ENCODE measurements around the gene GBP6. TPM values are rescaled to one million over a fixed set of nuclear protein-coding genes. Genes with fewer than 3 reads are reported as not detected.

The GBP6 gene, protein sequence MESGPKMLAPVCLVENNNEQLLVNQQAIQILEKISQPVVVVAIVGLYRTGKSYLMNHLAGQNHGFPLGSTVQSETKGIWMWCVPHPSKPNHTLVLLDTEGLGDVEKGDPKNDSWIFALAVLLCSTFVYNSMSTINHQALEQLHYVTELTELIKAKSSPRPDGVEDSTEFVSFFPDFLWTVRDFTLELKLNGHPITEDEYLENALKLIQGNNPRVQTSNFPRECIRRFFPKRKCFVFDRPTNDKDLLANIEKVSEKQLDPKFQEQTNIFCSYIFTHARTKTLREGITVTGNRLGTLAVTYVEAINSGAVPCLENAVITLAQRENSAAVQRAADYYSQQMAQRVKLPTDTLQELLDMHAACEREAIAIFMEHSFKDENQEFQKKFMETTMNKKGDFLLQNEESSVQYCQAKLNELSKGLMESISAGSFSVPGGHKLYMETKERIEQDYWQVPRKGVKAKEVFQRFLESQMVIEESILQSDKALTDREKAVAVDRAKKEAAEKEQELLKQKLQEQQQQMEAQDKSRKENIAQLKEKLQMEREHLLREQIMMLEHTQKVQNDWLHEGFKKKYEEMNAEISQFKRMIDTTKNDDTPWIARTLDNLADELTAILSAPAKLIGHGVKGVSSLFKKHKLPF
- under 1 TPM in 1 of 2 donors, not detected in 1; 0.08 TPM for total RNA-seq
- under 1 TPM in 1 of 2 donors, not detected in 1; 0.05 TPM for polyA plus RNA-seq

DNA sequence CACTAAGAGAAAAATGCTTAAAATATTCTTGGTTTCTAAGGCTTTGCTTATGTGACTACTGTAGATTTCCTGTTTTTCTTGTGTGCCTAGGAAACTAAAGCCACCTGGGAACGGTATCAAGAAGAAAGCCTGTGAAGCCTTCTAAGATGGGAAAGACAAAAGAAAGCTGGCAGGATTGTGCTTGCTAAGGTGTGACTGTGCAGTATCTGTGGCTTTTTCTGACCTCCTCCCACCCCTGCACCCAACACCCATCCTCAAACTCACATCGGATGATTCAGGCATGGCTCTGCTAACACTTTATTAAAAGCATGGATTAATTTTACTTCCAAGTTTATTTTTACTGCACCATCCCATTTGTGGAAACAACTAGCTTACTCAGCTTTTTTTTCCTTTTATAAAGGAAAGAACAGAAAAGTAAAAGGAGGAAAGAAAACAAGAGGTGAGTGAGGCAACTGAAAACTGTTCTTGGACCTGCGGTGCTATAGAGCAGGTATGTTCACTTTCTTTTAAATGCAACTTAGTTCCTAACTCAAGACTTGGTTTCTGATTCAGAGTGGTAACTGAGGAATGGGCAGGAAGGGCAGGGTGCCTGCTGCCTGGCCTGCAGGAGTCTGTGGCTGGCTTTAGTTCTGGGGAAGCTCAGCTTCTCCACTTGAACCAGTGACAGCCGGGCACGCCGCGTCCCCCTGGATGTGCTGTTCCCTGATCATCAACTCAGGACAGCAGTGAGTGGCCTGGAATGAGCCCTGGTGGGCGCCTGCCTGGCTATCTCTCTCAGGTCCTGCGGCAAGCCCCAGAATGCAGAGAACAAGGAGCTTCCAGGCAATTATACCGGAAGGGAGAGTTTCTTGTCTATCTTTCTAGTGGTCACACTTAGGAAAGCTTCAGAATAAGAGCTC, at the start of gene GBP6:
Gene GBP6 (plus strand): TSS at position 422 of the 899 bp plus-strand sequence. CDS start 4,493 bp downstream, outside the sequence.
- Histone ChIP-seq H3K9ac (ENCODE audit: low read depth in 1 of 2, low read length in 2 of 2) (no peak within 1 kb of the TSS), H3K4me3 (ENCODE audit: low read depth in 1 of 3, low read length in 3 of 3) (no peak within 1 kb of the TSS), H3K36me3 (ENCODE audit: control insufficient read depth in 4 of 4, insufficient read depth in 3 of 4, low read depth in 1 of 4, low read length in 3 of 4) (no peaks in the 10 kb centered on the region), H3K27ac (ENCODE audit: low read depth in 1 of 2, low read length in 2 of 2) (no peak within 1 kb of the TSS), H3K9me3 (ENCODE audit: control insufficient read depth in 4 of 4, low read length in 3 of 4) (no peaks in the 10 kb centered on the region), H3K27me3 (ENCODE audit: control insufficient read depth in 4 of 4, insufficient read depth in 4 of 4, low read length in 3 of 4) (no peaks in the 10 kb centered on the region), H3K4me1 (ENCODE audit: control insufficient read depth in 4 of 4, insufficient read depth in 4 of 4, low read length in 3 of 4) (peaks cover 0 to 2% (median under 1%) of the 10 kb centered on the region in 4 donors)
- no peak for TF ChIP-seq HNF4G (IDR thresholded peaks at IDR 0.05)
- TF ChIP-seq HNF4A (conservative IDR thresholded peaks at IDR 0.05), result no peak
- TF ChIP-seq JUND (IDR thresholded peaks at IDR 0.05), result no peak
- TF ChIP-seq, protein P1, sequence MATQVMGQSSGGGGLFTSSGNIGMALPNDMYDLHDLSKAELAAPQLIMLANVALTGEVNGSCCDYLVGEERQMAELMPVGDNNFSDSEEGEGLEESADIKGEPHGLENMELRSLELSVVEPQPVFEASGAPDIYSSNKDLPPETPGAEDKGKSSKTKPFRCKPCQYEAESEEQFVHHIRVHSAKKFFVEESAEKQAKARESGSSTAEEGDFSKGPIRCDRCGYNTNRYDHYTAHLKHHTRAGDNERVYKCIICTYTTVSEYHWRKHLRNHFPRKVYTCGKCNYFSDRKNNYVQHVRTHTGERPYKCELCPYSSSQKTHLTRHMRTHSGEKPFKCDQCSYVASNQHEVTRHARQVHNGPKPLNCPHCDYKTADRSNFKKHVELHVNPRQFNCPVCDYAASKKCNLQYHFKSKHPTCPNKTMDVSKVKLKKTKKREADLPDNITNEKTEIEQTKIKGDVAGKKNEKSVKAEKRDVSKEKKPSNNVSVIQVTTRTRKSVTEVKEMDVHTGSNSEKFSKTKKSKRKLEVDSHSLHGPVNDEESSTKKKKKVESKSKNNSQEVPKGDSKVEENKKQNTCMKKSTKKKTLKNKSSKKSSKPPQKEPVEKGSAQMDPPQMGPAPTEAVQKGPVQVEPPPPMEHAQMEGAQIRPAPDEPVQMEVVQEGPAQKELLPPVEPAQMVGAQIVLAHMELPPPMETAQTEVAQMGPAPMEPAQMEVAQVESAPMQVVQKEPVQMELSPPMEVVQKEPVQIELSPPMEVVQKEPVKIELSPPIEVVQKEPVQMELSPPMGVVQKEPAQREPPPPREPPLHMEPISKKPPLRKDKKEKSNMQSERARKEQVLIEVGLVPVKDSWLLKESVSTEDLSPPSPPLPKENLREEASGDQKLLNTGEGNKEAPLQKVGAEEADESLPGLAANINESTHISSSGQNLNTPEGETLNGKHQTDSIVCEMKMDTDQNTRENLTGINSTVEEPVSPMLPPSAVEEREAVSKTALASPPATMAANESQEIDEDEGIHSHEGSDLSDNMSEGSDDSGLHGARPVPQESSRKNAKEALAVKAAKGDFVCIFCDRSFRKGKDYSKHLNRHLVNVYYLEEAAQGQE (IDR thresholded peaks at IDR 0.05), result no peak
- TF ChIP-seq, protein P2, sequence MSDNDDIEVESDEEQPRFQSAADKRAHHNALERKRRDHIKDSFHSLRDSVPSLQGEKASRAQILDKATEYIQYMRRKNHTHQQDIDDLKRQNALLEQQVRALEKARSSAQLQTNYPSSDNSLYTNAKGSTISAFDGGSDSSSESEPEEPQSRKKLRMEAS (IDR thresholded peaks at IDR 0.05), result no peak
- 69% methylated on average over 10 of the region's 10 CpGs for WGBS
- no peak for DNase-seq (ENCODE audit: low spot score)

DNA sequence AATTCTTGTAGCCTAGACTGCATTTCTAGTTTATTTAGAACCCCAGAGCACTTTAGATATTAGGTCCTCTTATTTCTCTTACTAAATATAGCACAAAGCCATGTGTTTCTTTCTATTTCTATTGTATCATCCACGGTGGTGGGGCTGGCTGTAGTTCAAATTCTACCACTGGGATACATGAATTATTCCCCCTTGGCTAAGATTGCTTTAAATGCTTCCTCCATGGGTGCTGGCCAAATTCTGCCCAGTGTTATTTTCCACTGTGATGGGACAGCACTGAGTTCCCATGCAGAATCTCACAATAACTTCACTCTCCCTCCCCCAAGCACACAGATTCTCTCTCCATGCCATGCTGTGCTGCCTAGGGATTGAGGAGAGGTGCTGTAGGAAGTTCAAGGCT, 41.5 kb upstream of the GBP6 start:
- DNase-seq (ENCODE audit: low spot score), result no peak
- Histone ChIP-seq H3K9ac (ENCODE audit: low read depth in 1 of 2, low read length in 2 of 2) (no peak overlapping the region), H3K4me3 (ENCODE audit: low read depth in 1 of 3, low read length in 3 of 3) (no peak overlapping the region), H3K4me1 (ENCODE audit: control insufficient read depth in 4 of 4, insufficient read depth in 4 of 4, low read length in 3 of 4) (no peaks in the 10 kb centered on the region), H3K36me3 (ENCODE audit: control insufficient read depth in 4 of 4, insufficient read depth in 3 of 4, low read depth in 1 of 4, low read length in 3 of 4) (no peaks in the 10 kb centered on the region), H3K27ac (ENCODE audit: low read depth in 1 of 2, low read length in 2 of 2) (no peak overlapping the region), H3K27me3 (ENCODE audit: control insufficient read depth in 4 of 4, insufficient read depth in 4 of 4, low read length in 3 of 4) (no peaks in the 10 kb centered on the region), H3K9me3 (ENCODE audit: control insufficient read depth in 4 of 4, low read length in 3 of 4) (no peaks in the 10 kb centered on the region)
- TF ChIP-seq, protein P3, sequence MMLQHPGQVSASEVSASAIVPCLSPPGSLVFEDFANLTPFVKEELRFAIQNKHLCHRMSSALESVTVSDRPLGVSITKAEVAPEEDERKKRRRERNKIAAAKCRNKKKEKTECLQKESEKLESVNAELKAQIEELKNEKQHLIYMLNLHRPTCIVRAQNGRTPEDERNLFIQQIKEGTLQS (IDR thresholded peaks at IDR 0.05), result no peak
- TF ChIP-seq NR2F2 (IDR thresholded peaks at IDR 0.05) (no peak), YY1 (IDR thresholded peaks at IDR 0.05) (no peak), HNF4G (IDR thresholded peaks at IDR 0.05) (no peak), JUND (IDR thresholded peaks at IDR 0.05) (no peak), TAF1 (conservative IDR thresholded peaks at IDR 0.05) (no peak), RXRA (IDR thresholded peaks at IDR 0.05) (no peak), SP1 (IDR thresholded peaks at IDR 0.05) (no peak), HNF4A (conservative IDR thresholded peaks at IDR 0.05) (no peak), FOXA2 (IDR thresholded peaks at IDR 0.05) (no peak)
- WGBS, result 35% methylated on average over 1 of the region's 1 CpG

Data from liver (tissue), 9 donors.